MM.1S (cell line): ENCODE data around the gene CHCHD6.

Experiments
- EZH2 ChIP-seq: fragments of 300-600 bp; sonication (generic); optimal IDR thresholded peaks from 2 replicates; pipeline ENCODE3; 2017; ENCODE audit warnings: low read depth, mild to moderate bottlenecking, antibody characterized with exemption, low read length, mixed read lengths
- EZH2phosphoT487 ChIP-seq: fragments of 300-600 bp; sonication (generic); IDR thresholded peaks from 2 replicates; pipeline ENCODE4 v1.6.1; 2018; ENCODE audit warnings: antibody characterized with exemption, low read length
- TF ChIP-seq, protein P1 (sequence below): fragments of 300-600 bp; sonication (generic); IDR thresholded peaks from 2 replicates; pipeline ENCODE4 v1.5.1; 2016; ENCODE audit warnings: antibody characterized with exemption, low read length, mixed read lengths

DNA sequence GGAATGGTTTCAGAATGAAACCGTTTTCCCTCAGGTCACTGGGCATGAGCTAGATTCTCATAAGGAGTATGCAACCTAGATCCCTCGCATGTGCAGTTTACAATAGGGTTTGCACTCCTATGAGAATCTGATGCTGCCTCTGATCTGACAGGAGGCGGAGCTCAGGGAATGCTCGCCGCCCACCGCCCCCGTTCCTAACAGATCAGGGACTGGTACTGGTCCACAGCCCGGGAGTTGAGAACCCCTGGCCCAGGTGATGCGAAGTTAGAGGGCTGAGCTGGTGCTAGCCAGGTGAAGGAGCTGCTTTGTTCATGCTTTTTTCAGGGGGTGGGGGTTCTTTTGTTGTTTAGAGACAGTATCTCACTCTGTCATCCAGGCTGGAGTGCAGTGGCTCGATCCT is 263.3 kb downstream of the CHCHD6 start:
- TF ChIP-seq, protein P1, sequence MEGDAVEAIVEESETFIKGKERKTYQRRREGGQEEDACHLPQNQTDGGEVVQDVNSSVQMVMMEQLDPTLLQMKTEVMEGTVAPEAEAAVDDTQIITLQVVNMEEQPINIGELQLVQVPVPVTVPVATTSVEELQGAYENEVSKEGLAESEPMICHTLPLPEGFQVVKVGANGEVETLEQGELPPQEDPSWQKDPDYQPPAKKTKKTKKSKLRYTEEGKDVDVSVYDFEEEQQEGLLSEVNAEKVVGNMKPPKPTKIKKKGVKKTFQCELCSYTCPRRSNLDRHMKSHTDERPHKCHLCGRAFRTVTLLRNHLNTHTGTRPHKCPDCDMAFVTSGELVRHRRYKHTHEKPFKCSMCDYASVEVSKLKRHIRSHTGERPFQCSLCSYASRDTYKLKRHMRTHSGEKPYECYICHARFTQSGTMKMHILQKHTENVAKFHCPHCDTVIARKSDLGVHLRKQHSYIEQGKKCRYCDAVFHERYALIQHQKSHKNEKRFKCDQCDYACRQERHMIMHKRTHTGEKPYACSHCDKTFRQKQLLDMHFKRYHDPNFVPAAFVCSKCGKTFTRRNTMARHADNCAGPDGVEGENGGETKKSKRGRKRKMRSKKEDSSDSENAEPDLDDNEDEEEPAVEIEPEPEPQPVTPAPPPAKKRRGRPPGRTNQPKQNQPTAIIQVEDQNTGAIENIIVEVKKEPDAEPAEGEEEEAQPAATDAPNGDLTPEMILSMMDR = no peak
- TF ChIP-seq EZH2 (no peak), EZH2phosphoT487 (no peak)
